Fibroblast of mammary gland (primary cell): ENCODE measurements around the gene GHR.

ENCODE experiments used
- DNase-seq: peaks from one replicate; pipeline ENCODE4 v3.0.0-alpha.2; 2010; ENCODE audit warnings: low read depth
- H3K4me3 ChIP-seq: 2 replicates; pipeline ENCODE4 v1.5.1; 2011; ENCODE audit warnings: low read depth, mild to moderate bottlenecking, low read length, moderate library complexity; ENCODE audit not compliant: control insufficient read depth
- TF ChIP-seq, protein P1 (sequence below): conservative IDR thresholded peaks from 2 replicates; pipeline ENCODE4 v1.5.1; 2011; ENCODE audit warnings: low read depth, low read length, inconsistent platforms; ENCODE audit not compliant: control insufficient read depth, insufficient read depth

The GHR gene

DNA sequence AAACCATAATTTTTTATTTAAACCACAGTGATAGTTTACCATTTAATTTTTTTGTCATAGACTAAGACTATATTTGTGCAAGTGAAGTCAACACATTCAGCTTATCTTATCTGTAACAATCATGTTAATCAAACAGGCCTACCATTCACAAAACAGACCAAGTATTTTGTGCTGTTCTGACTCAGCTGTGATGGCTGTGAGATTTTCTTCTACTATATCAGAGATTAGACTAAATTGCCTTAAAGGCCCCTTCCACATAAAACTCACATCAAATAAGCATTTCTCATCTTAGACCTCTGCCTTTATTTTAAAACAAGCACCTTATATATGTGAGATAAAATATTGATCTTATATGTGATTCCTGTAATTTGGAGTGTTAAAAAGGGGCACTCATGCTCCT is 346.8 kb downstream of the GHR start:
- TF ChIP-seq, protein P1, sequence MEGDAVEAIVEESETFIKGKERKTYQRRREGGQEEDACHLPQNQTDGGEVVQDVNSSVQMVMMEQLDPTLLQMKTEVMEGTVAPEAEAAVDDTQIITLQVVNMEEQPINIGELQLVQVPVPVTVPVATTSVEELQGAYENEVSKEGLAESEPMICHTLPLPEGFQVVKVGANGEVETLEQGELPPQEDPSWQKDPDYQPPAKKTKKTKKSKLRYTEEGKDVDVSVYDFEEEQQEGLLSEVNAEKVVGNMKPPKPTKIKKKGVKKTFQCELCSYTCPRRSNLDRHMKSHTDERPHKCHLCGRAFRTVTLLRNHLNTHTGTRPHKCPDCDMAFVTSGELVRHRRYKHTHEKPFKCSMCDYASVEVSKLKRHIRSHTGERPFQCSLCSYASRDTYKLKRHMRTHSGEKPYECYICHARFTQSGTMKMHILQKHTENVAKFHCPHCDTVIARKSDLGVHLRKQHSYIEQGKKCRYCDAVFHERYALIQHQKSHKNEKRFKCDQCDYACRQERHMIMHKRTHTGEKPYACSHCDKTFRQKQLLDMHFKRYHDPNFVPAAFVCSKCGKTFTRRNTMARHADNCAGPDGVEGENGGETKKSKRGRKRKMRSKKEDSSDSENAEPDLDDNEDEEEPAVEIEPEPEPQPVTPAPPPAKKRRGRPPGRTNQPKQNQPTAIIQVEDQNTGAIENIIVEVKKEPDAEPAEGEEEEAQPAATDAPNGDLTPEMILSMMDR: no peak
- no peak overlapping the region for H3K4me3 ChIP-seq
- no peak for DNase-seq
